PC-3 (cell line): ENCODE results near the gene FGF4. TPM values are rescaled to one million over a fixed set of nuclear protein-coding genes. Genes with fewer than 3 reads are reported as not detected.

ENCODE experiments used
- ATAC-seq: fragments of 200-7000 bp; cut with Tn5 transposase; 2 replicates; pipeline ENCODE4 v1.9.1; 2020; ENCODE audit warnings: mild to moderate bottlenecking, moderate library complexity
- BruUV-seq: library from RNA; stranded (reverse); fragments of 400-500 nt; replicated peaks from 2 replicates; lab custom pipeline; 2021; lab: Mats Ljungman, UMichigan
- CTCF ChIA-PET: fragments of 300-600 bp; sonication (Branson Sonifier 250); formaldehyde crosslinking; loops from one replicate; lab custom pipeline; 2022; ENCODE audit warnings: antibody characterized with exemption; lab: Charles Lee
- POLR2A ChIA-PET: fragments of 300-600 bp; sonication (Branson Sonifier 250); formaldehyde crosslinking; loops from one replicate; lab custom pipeline; 2022; ENCODE audit warnings: antibody characterized with exemption; ENCODE audit not compliant: unreplicated experiment; lab: Charles Lee
- DNase-seq: peaks from one replicate; pipeline ENCODE4 v3.0.0-alpha.2; 2015
- H2AFZ ChIP-seq: fragments of 300-600 bp; sonication (generic); 2 replicates; pipeline ENCODE4 v1.6.0; 2016; ENCODE audit warnings: antibody characterized with exemption, low read length
- H3F3A ChIP-seq: fragments of 300-600 bp; sonication (generic); one replicate; pipeline ENCODE4 v1.6.0; 2017; ENCODE audit warnings: antibody characterized with exemption, low read length, control low read depth, mild to moderate bottlenecking; ENCODE audit not compliant: unreplicated experiment
- H3K27ac ChIP-seq: fragments of 300-600 bp; sonication (generic); 2 replicates; pipeline ENCODE4 v1.5.1; 2016; ENCODE audit warnings: mild to moderate bottlenecking, low read length
- H3K27me3 ChIP-seq: fragments of 300-600 bp; sonication (generic); 2 replicates; pipeline ENCODE4 v1.6.1; 2016; ENCODE audit warnings: low read length, mixed read lengths
- H3K36me3 ChIP-seq: fragments of 300-600 bp; sonication (generic); 2 replicates; pipeline ENCODE4 v1.6.1; 2016; ENCODE audit warnings: low read depth, mixed run types, low read length, mixed read lengths
- H3K4me1 ChIP-seq: fragments of 300-600 bp; sonication (generic); 2 replicates; pipeline ENCODE4 v1.5.1; 2016; ENCODE audit warnings: low read length; ENCODE audit not compliant: insufficient read depth
- H3K4me2 ChIP-seq: fragments of 300-600 bp; sonication (generic); 2 replicates; pipeline ENCODE4 v1.6.0; 2016; ENCODE audit warnings: low read length
- H3K4me3 ChIP-seq: fragments of 300-600 bp; sonication (generic); 2 replicates; pipeline ENCODE4 v1.5.1; 2016; ENCODE audit warnings: mild to moderate bottlenecking, low read length, mixed read lengths
- H3K79me2 ChIP-seq: fragments of 300-600 bp; sonication (generic); 2 replicates; pipeline ENCODE4 v1.6.1; 2017; ENCODE audit warnings: low read length, mixed read lengths
- H3K9ac ChIP-seq: fragments of 300-600 bp; sonication (generic); 2 replicates; pipeline ENCODE4 v1.6.0; 2016; ENCODE audit warnings: mild to moderate bottlenecking, low read length
- H3K9me2 ChIP-seq: fragments of 300-600 bp; sonication (generic); replicated peaks from 2 replicates; pipeline ENCODE4 v1.6.1; 2016; ENCODE audit warnings: mixed run types, low read length, mixed read lengths
- H3K9me3 ChIP-seq: fragments of 300-600 bp; sonication (generic); 2 replicates; pipeline ENCODE4 v1.6.1; 2016; ENCODE audit warnings: low read length, mixed read lengths
- H4K20me1 ChIP-seq: fragments of 300-600 bp; sonication (generic); 2 replicates; pipeline ENCODE4 v1.6.1; 2016; ENCODE audit warnings: low read length, mixed read lengths
- CTCF ChIP-seq: fragments of 300-600 bp; sonication (generic); conservative IDR thresholded peaks from 2 replicates; pipeline ENCODE4 v1.5.1; 2017; ENCODE audit warnings: antibody characterized with exemption, low read depth, mild to moderate bottlenecking, low read length
- EZH2 ChIP-seq: fragments of 300-600 bp; sonication (generic); IDR thresholded peaks from one replicate; pipeline ENCODE4 v1.6.1; 2017; ENCODE audit warnings: antibody characterized with exemption, mild to moderate bottlenecking, low read length; ENCODE audit not compliant: unreplicated experiment
- EZH2phosphoT487 ChIP-seq: fragments of 300-600 bp; sonication (generic); IDR thresholded peaks from 2 replicates; pipeline ENCODE4 v1.6.1; 2018; ENCODE audit warnings: mild to moderate bottlenecking, antibody characterized with exemption, low read length, borderline replicate concordance
- intact Hi-C: fragments of 100-400 bp; cut with micrococcal nuclease; formaldehyde crosslinking; loops from 2 replicates; pipeline ENCODE4 v1.9.0; 2023
- total RNA-seq: library from RNA; depleted of rRNA; stranded (reverse); fragments of >200 nt; gene quantifications from 2 replicates; pipeline ENCODE4 v1.2.3, GENCODE V29; 2014

Gene FGF4
- total RNA-seq, 1 experiment from 2014 or later: not detected

- no peak overlapping the region for H2AFZ ChIP-seq
- ATAC-seq (no peak), DNase-seq (no peak)
- intact Hi-C loops: no loop called here
- no peak overlapping the region for H3K4me2 ChIP-seq
- H3F3A ChIP-seq: no peaks in the 10 kb centered on the region
- no peaks in the 10 kb centered on the region for H3K9me3 ChIP-seq
- no peaks in the 10 kb centered on the region for H3K36me3 ChIP-seq
- peaks cover 23% of the 10 kb centered on the region for H3K27me3 ChIP-seq
- H3K9ac ChIP-seq: no peak overlapping the region
- CTCF ChIA-PET: no interaction called here
- no TSS peak for BruUV-seq
- H3K79me2 ChIP-seq: no peaks in the 10 kb centered on the region
- no peaks in the 10 kb centered on the region for H4K20me1 ChIP-seq
- H3K27ac ChIP-seq: no peak overlapping the region
- H3K4me3 ChIP-seq: no peak overlapping the region
- POLR2A ChIA-PET: no interaction called here
- no peaks in the 10 kb centered on the region for H3K4me1 ChIP-seq
- H3K9me2 ChIP-seq: no peaks in the 10 kb centered on the region
- TF ChIP-seq EZH2phosphoT487 (no peak), EZH2 (no peak), CTCF (no peak)
Observed at GRCh38 chr11:69774354-69775162, 583 bp downstream of the FGF4 start.

GRCh38 chr11:69773626-69774353, 1.4 kb downstream of the FGF4 start:
- Histone ChIP-seq H3K4me2 (no peak overlapping the region), H2AFZ (no peak overlapping the region), H3K36me3 (no peaks in the 10 kb centered on the region), H3K9me2 (no peaks in the 10 kb centered on the region), H4K20me1 (no peaks in the 10 kb centered on the region), H3K79me2 (no peaks in the 10 kb centered on the region), H3K27ac (no peak overlapping the region), H3F3A (no peaks in the 10 kb centered on the region), H3K4me3 (no peak overlapping the region), H3K4me1 (no peaks in the 10 kb centered on the region), H3K9ac (no peak overlapping the region), H3K27me3 (peaks cover 28% of the 10 kb centered on the region), H3K9me3 (no peaks in the 10 kb centered on the region)
- DNase-seq: no peak
- ChIA-PET POLR2A (no interaction called here), CTCF (no interaction called here)
- no peak for TF ChIP-seq EZH2phosphoT487
- TF ChIP-seq EZH2: no peak
- TF ChIP-seq CTCF: no peak
- no TSS peak for BruUV-seq
- ATAC-seq: no peak
- intact Hi-C loops: no loop called here
